Naive thymus-derived CD8-positive, alpha-beta T cell (primary cell): ENCODE measurements around the gene TTC24. TPM values are rescaled to one million over a fixed set of nuclear protein-coding genes. Genes with fewer than 3 reads are reported as not detected.

Experiments used
- ATAC-seq, 2 donors: fragments of 150-1000 bp; cut with Tn5 transposase in 1 of 2; sonication (Bioruptor Pico), chemical (Tn5 transposase) in 1 of 2; 1 replicate in 1 of 2; 2 replicates in 1 of 2; pipeline ENCODE4 v1.10.0; 2021; ENCODE audit warnings: mild to moderate bottlenecking in 2 of 2, moderate library complexity in 2 of 2
- POLR2A ChIA-PET: fragments of 350-600 bp; sonication (Branson Sonifier 250); formaldehyde crosslinking; loops from one replicate; lab custom pipeline; 2021; ENCODE audit warnings: antibody characterized with exemption; lab: Charles Lee
- DNase-seq, 10 donors: peaks; one replicate each; pipeline versions ENCODE4 v3.0.0 to v3.0.0-alpha.2; 2020 to 2022
- H3K27ac Mint-ChIP-seq, 10 donors: one replicate each; pipeline ENCODE4 v1.8.0; 2020 to 2022; ENCODE audit warnings: mild to moderate bottlenecking in 10 of 10, mixed read lengths in 10 of 10, moderate library complexity in 4 of 10, inconsistent platforms in 1 of 10
- H3K27me3 Mint-ChIP-seq, 5 donors: one replicate each; pipeline ENCODE4 v1.8.0; 2021 to 2022; ENCODE audit warnings: mixed read lengths in 5 of 5
- H3K36me3 Mint-ChIP-seq, 3 donors: one replicate each; pipeline ENCODE4 v1.8.0; 2020 to 2022; ENCODE audit warnings: mixed read lengths in 3 of 3, mild to moderate bottlenecking in 2 of 3, inconsistent platforms in 1 of 3
- H3K4me1 Mint-ChIP-seq, 4 donors: one replicate each; pipeline ENCODE4 v1.8.0; 2021 to 2022; ENCODE audit warnings: mixed read lengths in 4 of 4
- H3K4me3 Mint-ChIP-seq, 10 donors: one replicate each; pipeline ENCODE4 v1.8.0; 2020 to 2022; ENCODE audit warnings: mild to moderate bottlenecking in 10 of 10, mixed read lengths in 10 of 10, moderate library complexity in 6 of 10, inconsistent platforms in 1 of 10
- H3K9me3 Mint-ChIP-seq, 9 donors: one replicate each; pipeline ENCODE4 v1.8.0; 2020 to 2022; ENCODE audit warnings: mixed read lengths in 9 of 9, mild to moderate bottlenecking in 3 of 9, inconsistent platforms in 1 of 9, moderate library complexity in 1 of 9
- polyA plus RNA-seq, 3 donors: library from polyadenylated mRNA; unstranded; fragments of 300-500 nt; fragmentation: Illumina TruSeq; gene quantifications; one replicate each; pipeline ENCODE4 v1.2.3, GENCODE V29; 2021
- total RNA-seq, 8 experiments: library from RNA in 2 of 8; stranded (reverse) in 2 of 8; gene quantifications; one replicate each; pipeline ENCODE4 v1.2.3 and lab custom pipeline; 2021 to 2026

The TTC24 gene
- total and polyA plus RNA-seq, 5 experiments from 2014 or later: 3.8 to 44.3 (median 6.7) TPM

DNA sequence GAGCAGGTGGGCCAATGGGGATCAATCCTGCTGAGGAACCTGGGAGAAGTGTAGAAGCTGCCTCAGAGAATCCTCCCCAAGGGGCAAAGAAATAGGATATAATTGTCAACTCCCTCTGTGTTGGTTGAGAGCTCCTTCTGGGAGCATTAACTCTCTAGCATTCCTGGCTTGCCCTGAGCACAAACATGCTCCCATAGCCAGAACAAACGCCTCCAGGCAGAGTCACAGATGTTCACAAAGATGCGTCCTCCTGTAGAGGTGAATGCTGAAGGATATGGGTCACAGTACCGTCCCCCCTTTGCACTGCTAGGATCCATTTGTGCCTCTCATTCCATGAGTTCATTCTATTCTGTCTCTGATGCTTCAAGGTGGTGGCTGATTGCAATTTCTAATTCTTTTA, 52.8 kb downstream of the TTC24 start:
- no peaks in the 10 kb centered on the region for H3K4me1 Mint-ChIP-seq
- no peak for DNase-seq
- no peak overlapping the region for H3K4me3 Mint-ChIP-seq
- H3K27ac Mint-ChIP-seq: no peak overlapping the region
- H3K9me3 Mint-ChIP-seq: peaks cover 0 to 2% (median 0%) of the 10 kb centered on the region in 9 donors
- H3K27me3 Mint-ChIP-seq: peaks cover 42 to 74% (median 58%) of the 10 kb centered on the region in 5 donors
- POLR2A ChIA-PET: no interaction called here
- H3K36me3 Mint-ChIP-seq: no peaks in the 10 kb centered on the region
- ATAC-seq: no peak

Other genes with a start within 250 kb of the TTC24 start
- gene CCT3, start 241.4 kb upstream of the TTC24 start, total RNA-seq: 100 to 1,000 TPM; 142 to 154 TPM
- gene CCT3, start 241.4 kb upstream of the TTC24 start, polyA plus RNA-seq: 100 to 1,000 TPM; 232 to 270 (median 263) TPM
- not detected for gene TSACC, start 241.2 kb upstream of the TTC24 start, total RNA-seq
- gene TSACC, start 241.2 kb upstream of the TTC24 start, polyA plus RNA-seq: 1 to 10 TPM in 1 of 3 donors, under 1 TPM in 2; 0.40 to 2.2 (median 0.83) TPM
- gene RHBG, start 210.5 kb upstream of the TTC24 start, total RNA-seq: not detected
- not detected for gene RHBG, start 210.5 kb upstream of the TTC24 start, polyA plus RNA-seq
- 10 to 100 TPM; 69.4 to 73.2 TPM for gene MEF2D, start 78.9 kb upstream of the TTC24 start, total RNA-seq
- 10 to 100 TPM in 1 of 3 donors, 1 to 10 TPM in 2; 6.4 to 12.6 (median 6.7) TPM for gene MEF2D, start 78.9 kb upstream of the TTC24 start, polyA plus RNA-seq
- gene IQGAP3, start 7.2 kb upstream of the TTC24 start, total RNA-seq: under 1 TPM in 1 of 2 experiments, not detected in 1; 0.08 TPM
- not detected for gene IQGAP3, start 7.2 kb upstream of the TTC24 start, polyA plus RNA-seq
- 10 to 100 TPM; 39.7 to 42.1 TPM for gene NAXE, start 12.1 kb downstream of the TTC24 start, total RNA-seq
- 100 to 1,000 TPM in 2 of 3 donors, 10 to 100 TPM in 1; 85.6 to 124 (median 103) TPM for gene NAXE, start 12.1 kb downstream of the TTC24 start, polyA plus RNA-seq
- 10 to 100 TPM; 44.2 to 45.1 TPM for gene GPATCH4, start 21.8 kb downstream of the TTC24 start, total RNA-seq
- 10 to 100 TPM; 27.3 to 70.4 (median 42.0) TPM for gene GPATCH4, start 21.8 kb downstream of the TTC24 start, polyA plus RNA-seq
- under 1 TPM; 0.39 to 0.58 TPM for gene HAPLN2, start 39.7 kb downstream of the TTC24 start, total RNA-seq
- gene HAPLN2, start 39.7 kb downstream of the TTC24 start, polyA plus RNA-seq: not detected
- gene BCAN, start 62.4 kb downstream of the TTC24 start, total RNA-seq: not detected
- not detected for gene BCAN, start 62.4 kb downstream of the TTC24 start, polyA plus RNA-seq
- not detected for gene NES, start 97.7 kb downstream of the TTC24 start, total RNA-seq
- gene NES, start 97.7 kb downstream of the TTC24 start, polyA plus RNA-seq: not detected
- gene CRABP2, start 125.9 kb downstream of the TTC24 start, total RNA-seq: 1 to 10 TPM in 1 of 2 experiments, under 1 TPM in 1; 0.44 to 2.9 TPM
- gene CRABP2, start 125.9 kb downstream of the TTC24 start, polyA plus RNA-seq: not detected
- gene METTL25B, start 148.7 kb downstream of the TTC24 start, total RNA-seq: 10 to 100 TPM; 33.6 to 39.3 TPM
- gene METTL25B, start 148.7 kb downstream of the TTC24 start, polyA plus RNA-seq: 1 to 10 TPM; 2.3 to 6.7 (median 5.6) TPM
- 10 to 100 TPM; 45.0 to 50.3 TPM for gene ISG20L2, start 149.0 kb downstream of the TTC24 start, total RNA-seq
- gene ISG20L2, start 149.0 kb downstream of the TTC24 start, polyA plus RNA-seq: 10 to 100 TPM; 20.0 to 23.4 (median 20.7) TPM
- gene MRPL24, start 161.4 kb downstream of the TTC24 start, total RNA-seq: 10 to 100 TPM; 49.7 to 56.9 TPM
- gene MRPL24, start 161.4 kb downstream of the TTC24 start, polyA plus RNA-seq: 100 to 1,000 TPM in 2 of 3 donors, 10 to 100 TPM in 1; 98.6 to 109 (median 103) TPM
- gene HDGF, start 172.0 kb downstream of the TTC24 start, total RNA-seq: 100 to 1,000 TPM in 1 of 2 experiments, 10 to 100 TPM in 1; 95.4 to 103 TPM
- 10 to 100 TPM; 25.0 to 50.1 (median 41.3) TPM for gene HDGF, start 172.0 kb downstream of the TTC24 start, polyA plus RNA-seq
- gene PRCC, start 187.8 kb downstream of the TTC24 start, total RNA-seq: 10 to 100 TPM; 59.5 to 64.0 TPM
- gene PRCC, start 187.8 kb downstream of the TTC24 start, polyA plus RNA-seq: 10 to 100 TPM; 22.9 to 55.7 (median 39.9) TPM
- 10 to 100 TPM; 24.3 to 24.7 TPM for gene SH2D2A, start 237.1 kb downstream of the TTC24 start, total RNA-seq
- 10 to 100 TPM; 23.6 to 31.5 (median 25.6) TPM for gene SH2D2A, start 237.1 kb downstream of the TTC24 start, polyA plus RNA-seq